ENCODE results near the gene CCNK.

The CCNK gene

GRCh38 chr14:99510556-99511139, 29.4 kb downstream of the CCNK start:
- TF ChIP-seq CTCF (IDR thresholded peaks at IDR 0.05; ENCODE audit: low read depth, low read length) (no peak), EZH2phosphoT487 (IDR thresholded peaks at IDR 0.05; ENCODE audit: low read depth) (no peak)

GRCh38 chr14:99511421-99512109, 30.4 kb downstream of the CCNK start:
- Histone ChIP-seq H3K79me2 (ENCODE audit: low read length) (no peaks in the 10 kb centered on the region), H3K4me2 (ENCODE audit: low read length) (no peak overlapping the region)

More at GRCh38 chr14:99510556-99511139, 29.4 kb downstream of the CCNK start:
- Histone ChIP-seq H3K9ac (ENCODE audit: low read length) (no peak overlapping the region), H4K20me1 (ENCODE audit: insufficient read depth, low read length) (no peaks in the 10 kb centered on the region), H3K4me2 (ENCODE audit: low read length) (no peak overlapping the region), H3K4me1 (ENCODE audit: low read length) (no peaks in the 10 kb centered on the region), H3K4me3 (ENCODE audit: low read length) (no peak overlapping the region), H3K27ac (ENCODE audit: low read length) (no peak overlapping the region), H3K79me2 (ENCODE audit: low read length) (no peaks in the 10 kb centered on the region), H3K36me3 (replicated peaks; ENCODE audit: low read depth, low read length) (peaks cover 36% of the 10 kb centered on the region), H2AFZ (ENCODE audit: low read depth, low read length) (no peak overlapping the region), H3K9me3 (ENCODE audit: insufficient read depth, low read length) (no peaks in the 10 kb centered on the region), H3K27me3 (ENCODE audit: low read depth, low read length) (no peaks in the 10 kb centered on the region)

GRCh38 chr14:99512110-99512449, 30.9 kb downstream of the CCNK start:
- Histone ChIP-seq H3K4me2 (ENCODE audit: low read length) (no peak overlapping the region), H3K4me1 (ENCODE audit: low read length) (no peaks in the 10 kb centered on the region), H4K20me1 (ENCODE audit: insufficient read depth, low read length) (no peaks in the 10 kb centered on the region), H3K36me3 (replicated peaks; ENCODE audit: low read depth, low read length) (peaks cover 23% of the 10 kb centered on the region), H3K79me2 (ENCODE audit: low read length) (no peaks in the 10 kb centered on the region), H3K9ac (ENCODE audit: low read length) (no peak overlapping the region), H2AFZ (ENCODE audit: low read depth, low read length) (no peak overlapping the region), H3K27ac (ENCODE audit: low read length) (no peak overlapping the region), H3K9me3 (ENCODE audit: insufficient read depth, low read length) (no peaks in the 10 kb centered on the region), H3K4me3 (ENCODE audit: low read length) (no peak overlapping the region), H3K27me3 (ENCODE audit: low read depth, low read length) (no peaks in the 10 kb centered on the region)
- TF ChIP-seq EZH2phosphoT487 (IDR thresholded peaks at IDR 0.05; ENCODE audit: low read depth) = no peak
- no peak for TF ChIP-seq CTCF (IDR thresholded peaks at IDR 0.05; ENCODE audit: low read depth, low read length)

More at GRCh38 chr14:99511421-99512109, 30.4 kb downstream of the CCNK start:
- Histone ChIP-seq H2AFZ (ENCODE audit: low read depth, low read length) (no peak overlapping the region), H3K36me3 (replicated peaks; ENCODE audit: low read depth, low read length) (peaks cover 27% of the 10 kb centered on the region), H3K27me3 (ENCODE audit: low read depth, low read length) (no peaks in the 10 kb centered on the region), H3K4me1 (ENCODE audit: low read length) (no peaks in the 10 kb centered on the region), H3K4me3 (ENCODE audit: low read length) (no peak overlapping the region), H3K27ac (ENCODE audit: low read length) (no peak overlapping the region), H4K20me1 (ENCODE audit: insufficient read depth, low read length) (no peaks in the 10 kb centered on the region), H3K9ac (ENCODE audit: low read length) (no peak overlapping the region), H3K9me3 (ENCODE audit: insufficient read depth, low read length) (no peaks in the 10 kb centered on the region)
- TF ChIP-seq EZH2phosphoT487 (IDR thresholded peaks at IDR 0.05; ENCODE audit: low read depth) (no peak), CTCF (IDR thresholded peaks at IDR 0.05; ENCODE audit: low read depth, low read length) (no peak)

GRCh38 chr14:99512571-99513182, 31.5 kb downstream of the CCNK start:
- TF ChIP-seq CTCF (IDR thresholded peaks at IDR 0.05; ENCODE audit: low read depth, low read length) (no peak), EZH2phosphoT487 (IDR thresholded peaks at IDR 0.05; ENCODE audit: low read depth) (no peak)
- no peaks in the 10 kb centered on the region for H3K79me2 ChIP-seq (ENCODE audit: low read length)

More at GRCh38 chr14:99512571-99513182, 31.5 kb downstream of the CCNK start:
- Histone ChIP-seq H2AFZ (ENCODE audit: low read depth, low read length) (no peak overlapping the region), H3K27ac (ENCODE audit: low read length) (no peak overlapping the region), H3K4me1 (ENCODE audit: low read length) (no peaks in the 10 kb centered on the region), H3K27me3 (ENCODE audit: low read depth, low read length) (no peaks in the 10 kb centered on the region), H3K9ac (ENCODE audit: low read length) (no peak overlapping the region), H4K20me1 (ENCODE audit: insufficient read depth, low read length) (no peaks in the 10 kb centered on the region), H3K4me2 (ENCODE audit: low read length) (no peak overlapping the region), H3K36me3 (replicated peaks; ENCODE audit: low read depth, low read length) (peaks cover 22% of the 10 kb centered on the region), H3K9me3 (ENCODE audit: insufficient read depth, low read length) (no peaks in the 10 kb centered on the region), H3K4me3 (ENCODE audit: low read length) (no peak overlapping the region)

All from OCI-LY3 (cell line).